ENCODE data around the gene WDFY4. TPM values are rescaled to one million over a fixed set of nuclear protein-coding genes. Genes with fewer than 3 reads are reported as not detected.

WDFY4 gene
- total RNA-seq, 1 donor from 2014 or later = 26.5 TPM

GRCh38 chr10:48811917-48812316 is 127.2 kb downstream of the WDFY4 start:
- H3K9me3 ChIP-seq = no peaks in the 10 kb centered on the region
- no peak overlapping the region for H3K4me3 ChIP-seq
- no peaks in the 10 kb centered on the region for H3K36me3 ChIP-seq
- TF ChIP-seq, protein P1, sequence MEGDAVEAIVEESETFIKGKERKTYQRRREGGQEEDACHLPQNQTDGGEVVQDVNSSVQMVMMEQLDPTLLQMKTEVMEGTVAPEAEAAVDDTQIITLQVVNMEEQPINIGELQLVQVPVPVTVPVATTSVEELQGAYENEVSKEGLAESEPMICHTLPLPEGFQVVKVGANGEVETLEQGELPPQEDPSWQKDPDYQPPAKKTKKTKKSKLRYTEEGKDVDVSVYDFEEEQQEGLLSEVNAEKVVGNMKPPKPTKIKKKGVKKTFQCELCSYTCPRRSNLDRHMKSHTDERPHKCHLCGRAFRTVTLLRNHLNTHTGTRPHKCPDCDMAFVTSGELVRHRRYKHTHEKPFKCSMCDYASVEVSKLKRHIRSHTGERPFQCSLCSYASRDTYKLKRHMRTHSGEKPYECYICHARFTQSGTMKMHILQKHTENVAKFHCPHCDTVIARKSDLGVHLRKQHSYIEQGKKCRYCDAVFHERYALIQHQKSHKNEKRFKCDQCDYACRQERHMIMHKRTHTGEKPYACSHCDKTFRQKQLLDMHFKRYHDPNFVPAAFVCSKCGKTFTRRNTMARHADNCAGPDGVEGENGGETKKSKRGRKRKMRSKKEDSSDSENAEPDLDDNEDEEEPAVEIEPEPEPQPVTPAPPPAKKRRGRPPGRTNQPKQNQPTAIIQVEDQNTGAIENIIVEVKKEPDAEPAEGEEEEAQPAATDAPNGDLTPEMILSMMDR (IDR thresholded peaks at IDR 0.05) = no peak
- H3K27me3 ChIP-seq = no peaks in the 10 kb centered on the region
- no peak overlapping the region for H3K27ac ChIP-seq
- intact Hi-C loops (cut with DNase I) = no loop called here
- no peaks in the 10 kb centered on the region for H3K4me1 ChIP-seq
- DNase-seq = no peak
- no peak for ATAC-seq

DNA sequence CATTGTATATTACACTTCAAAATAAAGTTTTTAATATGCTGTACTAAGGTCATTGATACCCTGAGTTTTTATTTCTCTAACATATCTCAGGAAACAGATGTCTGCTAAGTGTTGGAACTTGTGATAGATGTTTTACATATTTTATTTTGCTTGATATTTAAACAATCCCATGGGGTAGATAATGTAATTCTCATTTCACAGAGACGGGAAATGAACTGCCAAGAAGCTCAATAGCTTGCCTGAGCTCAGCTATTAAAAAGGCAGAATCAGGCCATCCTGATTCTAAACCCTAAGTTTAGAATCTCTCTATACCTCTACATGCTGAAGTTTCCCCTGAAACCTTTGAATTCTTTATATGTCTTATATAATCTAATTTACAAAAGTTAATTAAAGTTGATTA is 128.6 kb downstream of the WDFY4 start:
- TF ChIP-seq, protein P1 (IDR thresholded peaks at IDR 0.05) = no peak
- Histone ChIP-seq H3K27ac (no peak overlapping the region), H3K4me1 (no peaks in the 10 kb centered on the region), H3K27me3 (no peaks in the 10 kb centered on the region), H3K4me3 (no peak overlapping the region), H3K9me3 (no peaks in the 10 kb centered on the region), H3K36me3 (no peaks in the 10 kb centered on the region)
- intact Hi-C loops (cut with DNase I) = no loop called here
- ATAC-seq (no peak), DNase-seq (no peak)

DNA sequence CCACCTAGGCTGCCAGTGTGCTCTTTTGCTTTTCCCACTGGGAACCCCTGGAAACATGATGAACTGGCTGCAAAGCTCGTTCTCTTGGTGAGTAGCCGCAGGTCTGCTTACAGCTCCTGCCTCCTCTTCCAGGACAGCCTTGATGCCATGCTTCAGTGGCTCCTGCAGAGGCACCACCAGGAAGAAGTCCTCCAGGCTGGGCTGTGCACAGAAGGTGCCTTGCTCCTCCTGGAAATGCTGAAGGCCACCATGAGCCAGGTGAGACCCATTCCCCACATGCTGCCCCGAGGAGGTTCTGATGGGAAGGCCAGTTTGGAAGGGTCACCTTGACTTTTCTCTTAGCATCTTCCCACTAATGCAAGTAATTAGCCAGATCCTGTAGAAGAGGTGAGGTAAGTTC is 129.2 kb downstream of the WDFY4 start:
- intact Hi-C loops (cut with DNase I) = no loop called here
- Histone ChIP-seq H3K36me3 (no peaks in the 10 kb centered on the region), H3K9me3 (no peaks in the 10 kb centered on the region), H3K4me1 (no peaks in the 10 kb centered on the region), H3K4me3 (no peak overlapping the region), H3K27me3 (no peaks in the 10 kb centered on the region), H3K27ac (no peak overlapping the region)
- ATAC-seq (no peak), DNase-seq (no peak)
- TF ChIP-seq, protein P1 (IDR thresholded peaks at IDR 0.05) = no peak

DNA sequence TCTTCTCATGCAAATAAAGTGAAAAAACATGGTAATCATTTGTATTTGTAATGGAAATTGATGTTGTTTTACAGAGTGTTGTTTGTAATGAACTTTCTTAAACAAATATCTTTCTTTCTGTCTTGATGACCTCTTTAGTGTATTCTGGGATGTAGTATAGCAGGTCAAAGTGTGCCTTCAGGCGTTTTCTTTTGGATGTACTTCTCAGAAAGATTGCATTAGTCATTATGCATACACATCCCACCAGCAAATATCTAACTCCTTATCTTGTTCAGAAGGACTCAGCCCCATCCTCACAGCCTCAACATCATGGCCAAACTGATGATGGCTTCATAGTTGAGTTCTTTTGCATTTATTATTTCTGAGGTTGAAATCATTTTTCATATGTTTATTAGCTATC is 130.3 kb downstream of the WDFY4 start:
- Histone ChIP-seq H3K4me3 (no peak overlapping the region), H3K4me1 (no peaks in the 10 kb centered on the region), H3K36me3 (no peaks in the 10 kb centered on the region), H3K27ac (no peak overlapping the region), H3K9me3 (no peaks in the 10 kb centered on the region), H3K27me3 (no peaks in the 10 kb centered on the region)
- TF ChIP-seq, protein P1 (IDR thresholded peaks at IDR 0.05) = no peak
- ATAC-seq (no peak), DNase-seq (no peak)
- intact Hi-C loops (cut with DNase I) = no loop called here

- ATAC-seq = no peak
- Histone ChIP-seq H3K27ac (no peak overlapping the region), H3K4me3 (no peak overlapping the region), H3K4me1 (no peaks in the 10 kb centered on the region), H3K27me3 (no peaks in the 10 kb centered on the region), H3K36me3 (no peaks in the 10 kb centered on the region), H3K9me3 (no peaks in the 10 kb centered on the region)
- TF ChIP-seq, protein P1 (IDR thresholded peaks at IDR 0.05) = no peak
- DNase-seq = no peak
- intact Hi-C loops (cut with DNase I) = no loop called here
Observed at GRCh38 chr10:48817141-48817540, 132.5 kb downstream of the WDFY4 start.

DNA sequence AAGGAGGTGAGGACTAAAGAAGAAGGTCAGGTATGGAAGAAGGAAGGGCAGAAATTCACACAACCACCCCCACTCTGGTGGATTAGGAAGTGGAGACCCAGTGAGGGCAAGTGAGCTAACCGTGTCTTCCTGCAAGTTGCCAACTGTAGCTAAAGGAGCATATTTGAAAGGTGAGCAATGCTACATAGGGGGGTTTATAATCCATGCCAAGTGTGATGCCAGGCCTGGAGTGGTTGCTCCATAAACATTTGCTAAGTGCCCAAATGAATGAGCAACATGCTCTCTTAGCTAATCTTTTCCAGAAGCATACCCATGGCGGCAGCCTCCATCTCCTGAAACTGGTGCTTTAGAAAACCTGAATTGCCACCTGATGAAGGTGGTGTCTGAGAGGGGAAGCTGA is 133.4 kb downstream of the WDFY4 start:
- H3K36me3 ChIP-seq = no peaks in the 10 kb centered on the region
- intact Hi-C loops (cut with DNase I) = no loop called here
- no peak for DNase-seq
- TF ChIP-seq, protein P1 (IDR thresholded peaks at IDR 0.05) = no peak
- H3K9me3 ChIP-seq = no peaks in the 10 kb centered on the region
- no peak for ATAC-seq
- no peaks in the 10 kb centered on the region for H3K4me1 ChIP-seq
- H3K27ac ChIP-seq = no peak overlapping the region
- no peak overlapping the region for H3K4me3 ChIP-seq
- no peaks in the 10 kb centered on the region for H3K27me3 ChIP-seq

Measured in upper lobe of right lung (tissue), 1 donor.